Neural progenitor cell (in vitro differentiated cells): ENCODE data around the gene UBE2L5.

Experiments
- CTCF ChIP-seq: fragments of 200-600 bp; sonication (generic); IDR thresholded peaks from 2 replicates; pipeline ENCODE4 v1.5.1; 2017; ENCODE audit warnings: antibody characterized with exemption, mild to moderate bottlenecking
- EZH2 ChIP-seq: fragments of 200-600 bp; sonication (generic); IDR thresholded peaks from 2 replicates; pipeline ENCODE4 v1.6.1; 2017; ENCODE audit warnings: antibody characterized with exemption, mild to moderate bottlenecking, moderate library complexity

- TF ChIP-seq EZH2, result no peak
- no peak for TF ChIP-seq CTCF
These were observed 51.4 kb downstream of the UBE2L5 start for GRCh38 chr13:30473675-30474074.
